Stimulated activated CD8-positive, alpha-beta memory T cell treated with anti-CD3 and anti-CD28 coated beads, Interleukin-7, amount 100 ng/mL, for 4 hours (primary cell): ENCODE results near the gene RMND5B.
"Not testable (repeated sequence)": the region's sequence is repeated elsewhere in the genome, so short reads cannot be mapped to it uniquely, and the experiment has no call there.

Source experiments
- DNase-seq, 2 donors: peaks; one replicate each; pipeline ENCODE4 v3.0.0-alpha.2; 2020; ENCODE audit warnings: low read depth in 2 of 2

The RMND5B gene

GRCh38 chr5:178130576-178131445 is at the start of gene RMND5B:
RMND5B (plus strand) TSS chr5:178131014; CDS start chr5:178138120, 7,106 bp downstream.
- DNase-seq, result peak; percentile 43 to 80

GRCh38 chr5:178081571-178082243 is 49.1 kb upstream of the RMND5B start:
- DNase-seq, result no peak

DNA sequence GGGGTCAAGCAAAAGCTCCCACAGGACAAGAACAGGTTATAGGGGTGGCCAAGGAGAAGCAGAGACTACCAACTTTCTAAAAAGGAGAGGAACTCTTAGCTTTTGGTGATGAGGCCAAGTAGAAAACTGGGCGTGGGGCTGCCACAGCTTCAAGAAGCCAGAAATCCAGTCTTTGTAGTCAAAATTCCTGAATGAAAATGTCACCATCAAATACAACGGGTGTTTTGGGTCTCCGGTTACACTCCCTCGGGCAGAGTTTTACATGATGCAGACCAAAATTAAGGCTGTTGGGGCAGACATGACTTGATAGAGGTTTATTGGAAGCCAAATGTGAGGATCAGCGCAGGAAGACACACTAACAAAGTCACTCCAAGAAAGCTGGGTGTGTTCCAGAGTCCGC is 46.9 kb upstream of the RMND5B start:
- no peak for DNase-seq

GRCh38 chr5:178085316-178085715 is 45.5 kb upstream of the RMND5B start:
- no peak for DNase-seq

DNA sequence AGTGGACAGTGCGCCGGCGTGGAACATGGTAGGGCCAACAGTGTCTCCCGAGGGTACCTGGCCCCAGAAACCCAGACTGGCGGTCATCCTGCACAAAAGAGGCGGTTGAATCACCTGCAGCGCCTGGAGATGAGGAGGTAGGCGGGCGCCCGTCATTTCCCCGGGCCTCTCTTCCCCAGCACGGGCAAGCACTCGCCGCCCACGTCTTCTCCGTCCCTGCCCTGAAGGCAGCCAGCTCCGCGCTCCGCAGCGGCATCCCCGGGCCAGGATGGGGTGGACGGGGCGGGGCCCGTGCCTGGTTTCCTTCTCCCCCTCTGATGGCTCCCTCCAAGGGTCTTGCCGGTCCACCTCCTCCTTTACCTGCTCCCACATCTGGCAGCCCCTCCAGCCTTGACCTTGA is 44.5 kb upstream of the RMND5B start:
- no peak for DNase-seq

GRCh38 chr5:178087199-178087598 is 43.6 kb upstream of the RMND5B start:
- not testable (repeated sequence) for DNase-seq

DNA sequence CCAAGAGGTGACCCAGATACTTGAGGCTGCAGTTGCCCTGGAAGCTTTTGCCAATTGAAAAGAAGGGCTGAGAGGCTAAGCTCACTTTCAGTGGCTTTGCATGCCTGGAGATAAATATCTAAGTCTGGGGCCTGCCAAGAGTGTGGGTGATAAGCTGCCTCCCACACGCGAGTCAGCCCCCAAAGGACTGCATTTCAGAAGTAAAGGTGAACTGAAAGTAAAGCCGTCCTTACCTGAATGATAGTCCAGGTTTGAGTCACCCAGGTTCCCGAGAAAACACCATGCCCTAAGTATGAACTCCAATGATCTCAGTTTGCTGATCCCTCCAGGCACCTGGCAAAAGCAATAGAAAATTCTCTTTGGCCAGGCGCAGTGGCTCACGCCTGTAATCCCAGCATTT is 40.0 kb upstream of the RMND5B start:
- no peak for DNase-seq

- DNase-seq, result no peak
Measured at GRCh38 chr5:178093134-178093533, 37.7 kb upstream of the RMND5B start.

DNA sequence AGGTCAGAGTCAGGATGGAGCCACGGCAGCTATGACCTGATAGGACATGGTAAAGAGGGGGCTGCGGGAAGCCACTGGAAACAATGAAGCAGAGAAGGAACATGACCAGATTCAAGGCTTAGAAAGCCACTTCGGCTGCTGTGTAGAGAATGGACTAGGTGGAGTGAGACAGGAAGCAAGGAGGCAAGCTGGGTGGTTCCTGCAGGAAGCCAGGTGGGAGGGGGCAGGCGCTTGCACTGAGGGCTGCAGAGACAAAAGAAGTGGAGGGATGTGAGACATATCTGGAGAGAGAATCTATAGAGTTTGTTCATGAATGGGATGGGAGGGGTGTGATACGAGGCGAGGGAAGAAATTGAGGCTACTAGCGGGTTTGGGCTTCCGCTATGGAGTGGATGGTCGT is 36.5 kb upstream of the RMND5B start:
- no peak for DNase-seq

DNA sequence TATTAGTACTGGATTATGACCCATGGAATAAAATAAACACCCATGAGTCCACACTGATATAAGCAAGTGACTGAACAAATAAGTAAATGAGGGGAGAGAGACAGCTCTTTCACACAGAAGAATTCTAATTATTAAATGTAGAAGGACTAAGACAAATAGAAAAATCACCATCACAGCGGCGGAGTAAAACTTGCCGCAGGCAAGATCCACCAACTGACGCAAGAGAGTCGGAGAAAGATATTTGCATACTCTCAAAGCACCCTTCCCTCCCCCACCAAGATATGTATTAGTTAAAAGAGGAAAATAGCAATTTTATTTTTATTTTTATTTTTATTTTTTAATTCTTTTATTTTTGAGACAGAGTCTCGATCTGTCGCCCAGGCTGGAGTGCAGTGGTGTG is 32.1 kb upstream of the RMND5B start:
- no peak for DNase-seq

GRCh38 chr5:178103612-178104011 is 27.2 kb upstream of the RMND5B start:
- DNase-seq, result no peak

DNA sequence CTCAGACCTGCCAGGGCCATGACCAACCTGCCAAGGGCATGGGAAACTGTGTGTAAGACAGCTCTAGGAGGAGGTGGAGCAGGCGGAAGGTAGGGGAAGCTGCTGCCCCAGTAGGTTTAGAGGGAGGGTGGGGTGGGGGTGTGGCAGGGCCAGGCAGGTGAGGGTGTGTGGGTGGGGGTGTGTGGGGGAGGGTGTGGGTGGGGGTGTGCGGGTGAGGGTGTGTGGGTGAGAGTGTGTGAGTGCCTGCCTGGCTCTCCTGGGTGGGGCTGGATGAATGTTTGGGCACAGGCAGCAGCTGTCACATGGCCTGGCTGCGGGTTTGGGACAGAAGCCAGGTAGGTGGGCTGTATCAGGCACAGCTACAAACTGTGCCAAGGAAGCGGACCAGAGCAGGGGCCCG is 26.3 kb upstream of the RMND5B start:
- DNase-seq, result no peak

GRCh38 chr5:178106086-178106485 is 24.7 kb upstream of the RMND5B start:
- DNase-seq, result no peak

- DNase-seq, result no peak
Measured at GRCh38 chr5:178106556-178107239, 24.1 kb upstream of the RMND5B start.

- DNase-seq, result no peak
Measured at GRCh38 chr5:178107756-178108310, 23.0 kb upstream of the RMND5B start.

GRCh38 chr5:178108446-178108845 is 22.4 kb upstream of the RMND5B start:
- no peak for DNase-seq

- no peak for DNase-seq
Measured at GRCh38 chr5:178108966-178109365, 21.8 kb upstream of the RMND5B start.

DNA sequence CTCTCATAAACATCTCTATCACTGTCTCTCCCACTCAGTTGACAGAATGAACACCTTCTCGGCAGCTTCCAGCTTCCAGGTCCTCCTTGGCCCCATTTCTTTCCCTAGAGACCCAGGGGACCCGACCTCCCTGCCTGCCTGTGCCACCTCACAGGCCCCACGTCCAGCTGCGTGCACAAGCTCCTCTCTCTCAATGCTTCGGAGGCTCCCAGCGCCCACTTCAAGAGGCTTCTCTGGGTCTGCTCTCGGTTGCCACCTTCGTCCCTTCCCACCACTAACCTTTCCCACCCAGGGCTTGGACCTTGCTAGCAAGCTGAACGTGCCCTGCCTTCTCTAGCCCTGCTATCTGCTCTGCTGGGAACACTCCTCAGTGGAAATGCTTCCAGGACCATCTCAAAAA is 20.3 kb upstream of the RMND5B start:
- no peak for DNase-seq

DNA sequence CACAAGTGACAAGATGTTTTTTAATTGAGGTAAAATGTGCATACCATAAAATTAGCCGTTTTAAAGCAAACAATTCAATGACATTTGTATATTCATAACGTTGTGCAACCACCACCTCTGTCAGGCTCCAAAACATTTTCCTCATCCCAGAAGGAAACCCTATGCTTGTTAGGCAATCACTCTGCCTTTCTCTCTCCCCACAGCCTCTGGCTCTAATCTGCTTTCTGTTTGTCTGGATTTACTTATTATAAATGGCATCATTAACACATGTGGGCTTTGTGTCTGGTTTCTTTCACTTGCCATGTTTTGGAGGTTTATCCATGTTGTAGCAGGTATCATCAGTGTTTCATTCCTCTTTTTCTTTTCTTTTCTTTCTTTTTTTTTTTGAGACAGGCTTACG is 18.9 kb upstream of the RMND5B start:
- DNase-seq, result no peak

GRCh38 chr5:178112545-178112944 is 18.3 kb upstream of the RMND5B start:
- DNase-seq, result no peak

- DNase-seq, result peak; percentile 66 to 85
Measured at GRCh38 chr5:178113141-178113787, 17.6 kb upstream of the RMND5B start, which contains the start of gene N4BP3. N4BP3 (plus strand) TSS chr5:178113532; CDS start chr5:178119584, 6,052 bp downstream.
